GM23338 (cell line): ENCODE data around the gene CD93. TPM values are rescaled to one million over a fixed set of nuclear protein-coding genes. Genes with fewer than 3 reads are reported as not detected.

Source experiments
- ATAC-seq: fragments of 200-7000 bp; cut with Tn5 transposase; 3 replicates; pipeline ENCODE4 v1.9.1; 2020
- DNase-seq: peaks from one replicate; pipeline ENCODE4 v3.0.0-alpha.2; 2015; ENCODE audit warnings: low spot score
- H2AFZ ChIP-seq: fragments of 200-600 bp; sonication (generic); 2 replicates; pipeline ENCODE4 v1.8.0; 2016; ENCODE audit warnings: antibody characterized with exemption, mild to moderate bottlenecking, moderate library complexity
- H3F3A ChIP-seq: fragments of 200-600 bp; sonication (generic); replicated peaks from 2 replicates; pipeline ENCODE4 v1.8.0; 2017; ENCODE audit warnings: antibody characterized with exemption, mixed run types, low read depth
- H3K27ac ChIP-seq: fragments of 200-600 bp; sonication (generic); 2 replicates; pipeline ENCODE4 v1.6.1; 2016; ENCODE audit warnings: low read depth
- H3K27me3 ChIP-seq: fragments of 200-600 bp; sonication (generic); 2 replicates; pipeline ENCODE4 v1.8.0; 2016; ENCODE audit warnings: mild to moderate bottlenecking, mixed run types, moderate library complexity; ENCODE audit not compliant: insufficient read depth
- H3K36me3 ChIP-seq: fragments of 200-600 bp; sonication (generic); 2 replicates; pipeline ENCODE4 v1.8.0; 2016; ENCODE audit warnings: mild to moderate bottlenecking; ENCODE audit not compliant: insufficient read depth
- H3K4me1 ChIP-seq: fragments of 200-600 bp; sonication (generic); 2 replicates; pipeline ENCODE4 v1.8.0; 2016; ENCODE audit warnings: mild to moderate bottlenecking, moderate library complexity; ENCODE audit not compliant: insufficient read depth
- H3K4me2 ChIP-seq: fragments of 200-600 bp; sonication (generic); 2 replicates; pipeline ENCODE4 v1.7.1; 2017; ENCODE audit warnings: mixed run types
- H3K4me3 ChIP-seq: fragments of 200-600 bp; sonication (generic); 2 replicates; pipeline ENCODE4 v1.6.1; 2016; ENCODE audit warnings: mixed run types
- H3K79me2 ChIP-seq: fragments of 200-600 bp; sonication (generic); replicated peaks from 2 replicates; pipeline ENCODE4 v1.8.0; 2017; ENCODE audit warnings: mild to moderate bottlenecking; ENCODE audit not compliant: insufficient read depth
- H3K9me2 ChIP-seq: fragments of 200-600 bp; sonication (generic); 2 replicates; pipeline ENCODE4 v1.8.0; 2017; ENCODE audit not compliant: insufficient read depth
- H4K20me1 ChIP-seq: fragments of 200-600 bp; sonication (generic); replicated peaks from 2 replicates; pipeline ENCODE4 v1.8.0; 2017; ENCODE audit warnings: mild to moderate bottlenecking; ENCODE audit not compliant: insufficient read depth
- H3K27ac Mint-ChIP-seq: 2 replicates; pipeline ENCODE4 v1.8.0; 2020; ENCODE audit warnings: inconsistent platforms, mild to moderate bottlenecking, moderate library complexity, mixed read lengths
- H3K27me3 Mint-ChIP-seq: 3 replicates; pipeline ENCODE4 v1.8.0; 2022; ENCODE audit warnings: low read depth, mild to moderate bottlenecking, moderate library complexity, mixed read lengths, inconsistent platforms; ENCODE audit not compliant: insufficient read depth, poor library complexity
- H3K36me3 Mint-ChIP-seq: 3 replicates; pipeline ENCODE4 v1.8.0; 2021; ENCODE audit warnings: low read depth, mild to moderate bottlenecking, inconsistent platforms, moderate library complexity, mixed read lengths
- H3K4me1 Mint-ChIP-seq: 3 replicates; pipeline ENCODE4 v1.8.0; 2020; ENCODE audit warnings: mild to moderate bottlenecking, inconsistent platforms, mixed read lengths
- H3K4me3 Mint-ChIP-seq: 3 replicates; pipeline ENCODE4 v1.8.0; 2021; ENCODE audit warnings: moderate library complexity, mild to moderate bottlenecking, inconsistent platforms, mixed read lengths
- H3K9me3 Mint-ChIP-seq: 3 replicates; pipeline ENCODE4 v1.8.0; 2020; ENCODE audit warnings: moderate library complexity, mild to moderate bottlenecking, inconsistent platforms, mixed read lengths
- CREB1 ChIP-seq: fragments of 250-450 bp; sonication (Bioruptor Pico); IDR thresholded peaks from 2 replicates; pipeline ENCODE4 v1.5.0; 2020; ENCODE audit warnings: low read depth, mild to moderate bottlenecking, moderate library complexity
- CTCF ChIP-seq, 2 experiments: fragments of 200-600 bp in 1 of 2; sonication (generic) in 1 of 2; conservative IDR thresholded peaks; 2 replicates each; pipeline versions ENCODE4 v1.5.1 to v1.6.1; 2016 to 2017; ENCODE audit warnings: antibody characterized with exemption in 2 of 2, low read depth in 2 of 2, mild to moderate bottlenecking in 2 of 2, moderate library complexity in 1 of 2
- EZH2 ChIP-seq: fragments of 200-600 bp; sonication (generic); IDR thresholded peaks from one replicate; pipeline ENCODE4 v1.8.0; 2017; ENCODE audit warnings: antibody characterized with exemption, mild to moderate bottlenecking, low read depth; ENCODE audit not compliant: unreplicated experiment
- JUNB ChIP-seq: IDR thresholded peaks from one replicate; pipeline ENCODE4 v1.6.1; 2016; ENCODE audit warnings: antibody characterized with exemption; ENCODE audit not compliant: unreplicated experiment
- POLR2AphosphoS5 ChIP-seq: IDR thresholded peaks from 2 replicates; pipeline ENCODE4 v1.6.1; 2016; ENCODE audit warnings: antibody characterized with exemption, low read depth
- ZNF114 ChIP-seq: fragments of 250-450 bp; sonication (Bioruptor Pico); IDR thresholded peaks from 2 replicates; pipeline ENCODE4 v1.5.0; 2020; ENCODE audit warnings: mild to moderate bottlenecking, moderate library complexity
- polyA plus RNA-seq: library from polyadenylated mRNA; unstranded; fragments of >200 nt; fragmentation: Nextera tagmentation; extraction: Ambion mirVana; gene quantifications from 2 replicates; pipeline ENCODE4 v1.2.1, GENCODE V29; 2016
- total RNA-seq: library from RNA; depleted of rRNA; stranded (reverse); fragments of >200 nt; shearing (Covaris generic); gene quantifications from 2 replicates; pipeline ENCODE4 v1.2.3, GENCODE V29; 2014
- TF ChIP-seq, protein P1 (sequence below): fragments of 250-450 bp; sonication (Bioruptor Pico); IDR thresholded peaks from 2 replicates; pipeline ENCODE4 v1.5.0; 2020; ENCODE audit warnings: mild to moderate bottlenecking, moderate library complexity

Gene CD93
- total and polyA plus RNA-seq, 2 experiments from 2014 or later, result 0.03 TPM; not detected in 1

DNA sequence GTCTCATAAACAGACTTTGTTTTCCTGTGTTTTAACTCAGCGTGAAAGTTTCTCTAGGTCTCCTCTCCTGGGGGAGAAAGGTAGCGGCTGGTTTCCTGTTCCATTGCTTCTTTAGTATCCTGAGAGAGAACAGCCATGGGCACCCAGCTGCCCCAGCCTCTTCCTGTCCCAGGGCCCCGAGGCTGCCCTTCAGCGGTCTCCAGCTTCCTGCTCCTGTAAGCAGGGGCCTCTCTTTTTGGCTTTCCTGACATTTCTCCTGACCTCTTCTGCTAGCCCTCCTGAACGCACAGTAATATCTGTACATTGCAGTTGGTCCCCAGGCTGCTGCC lies 53.4 kb downstream of the CD93 start:
- Histone ChIP-seq H3K27ac (no peak overlapping the region), H3K4me3 (no peak overlapping the region), H2AFZ (no peak overlapping the region), H3K36me3 (no peaks in the 10 kb centered on the region), H3K4me1 (no peaks in the 10 kb centered on the region), H3K4me2 (no peak overlapping the region), H3K79me2 (no peaks in the 10 kb centered on the region), H3K9me2 (0 out of 2 replicates have a peak, but pooled peaks cover 6% of the 10 kb centered on the region), H3F3A (no peaks in the 10 kb centered on the region), H4K20me1 (no peaks in the 10 kb centered on the region), H3K27me3 (peaks cover 42% of the 10 kb centered on the region)
- Mint-ChIP-seq H3K27ac (no peak overlapping the region), H3K4me1 (peaks cover 3% of the 10 kb centered on the region; the same call in 2 of the 3 replicates), H3K9me3 (no peaks in the 10 kb centered on the region), H3K27me3 (peaks cover 34% of the 10 kb centered on the region), H3K4me3 (no peak overlapping the region), H3K36me3 (no peaks in the 10 kb centered on the region)
- TF ChIP-seq POLR2AphosphoS5 (no peak), CTCF (conservative IDR thresholded peaks at IDR 0.05; ENCODE audit: low read depth in 2 of 2) (no peak), JUNB (no peak), CREB1 (CRISPR knock-in tag) (no peak), EZH2 (no peak), ZNF114 (CRISPR knock-in tag) (no peak)
- TF ChIP-seq, protein P1, sequence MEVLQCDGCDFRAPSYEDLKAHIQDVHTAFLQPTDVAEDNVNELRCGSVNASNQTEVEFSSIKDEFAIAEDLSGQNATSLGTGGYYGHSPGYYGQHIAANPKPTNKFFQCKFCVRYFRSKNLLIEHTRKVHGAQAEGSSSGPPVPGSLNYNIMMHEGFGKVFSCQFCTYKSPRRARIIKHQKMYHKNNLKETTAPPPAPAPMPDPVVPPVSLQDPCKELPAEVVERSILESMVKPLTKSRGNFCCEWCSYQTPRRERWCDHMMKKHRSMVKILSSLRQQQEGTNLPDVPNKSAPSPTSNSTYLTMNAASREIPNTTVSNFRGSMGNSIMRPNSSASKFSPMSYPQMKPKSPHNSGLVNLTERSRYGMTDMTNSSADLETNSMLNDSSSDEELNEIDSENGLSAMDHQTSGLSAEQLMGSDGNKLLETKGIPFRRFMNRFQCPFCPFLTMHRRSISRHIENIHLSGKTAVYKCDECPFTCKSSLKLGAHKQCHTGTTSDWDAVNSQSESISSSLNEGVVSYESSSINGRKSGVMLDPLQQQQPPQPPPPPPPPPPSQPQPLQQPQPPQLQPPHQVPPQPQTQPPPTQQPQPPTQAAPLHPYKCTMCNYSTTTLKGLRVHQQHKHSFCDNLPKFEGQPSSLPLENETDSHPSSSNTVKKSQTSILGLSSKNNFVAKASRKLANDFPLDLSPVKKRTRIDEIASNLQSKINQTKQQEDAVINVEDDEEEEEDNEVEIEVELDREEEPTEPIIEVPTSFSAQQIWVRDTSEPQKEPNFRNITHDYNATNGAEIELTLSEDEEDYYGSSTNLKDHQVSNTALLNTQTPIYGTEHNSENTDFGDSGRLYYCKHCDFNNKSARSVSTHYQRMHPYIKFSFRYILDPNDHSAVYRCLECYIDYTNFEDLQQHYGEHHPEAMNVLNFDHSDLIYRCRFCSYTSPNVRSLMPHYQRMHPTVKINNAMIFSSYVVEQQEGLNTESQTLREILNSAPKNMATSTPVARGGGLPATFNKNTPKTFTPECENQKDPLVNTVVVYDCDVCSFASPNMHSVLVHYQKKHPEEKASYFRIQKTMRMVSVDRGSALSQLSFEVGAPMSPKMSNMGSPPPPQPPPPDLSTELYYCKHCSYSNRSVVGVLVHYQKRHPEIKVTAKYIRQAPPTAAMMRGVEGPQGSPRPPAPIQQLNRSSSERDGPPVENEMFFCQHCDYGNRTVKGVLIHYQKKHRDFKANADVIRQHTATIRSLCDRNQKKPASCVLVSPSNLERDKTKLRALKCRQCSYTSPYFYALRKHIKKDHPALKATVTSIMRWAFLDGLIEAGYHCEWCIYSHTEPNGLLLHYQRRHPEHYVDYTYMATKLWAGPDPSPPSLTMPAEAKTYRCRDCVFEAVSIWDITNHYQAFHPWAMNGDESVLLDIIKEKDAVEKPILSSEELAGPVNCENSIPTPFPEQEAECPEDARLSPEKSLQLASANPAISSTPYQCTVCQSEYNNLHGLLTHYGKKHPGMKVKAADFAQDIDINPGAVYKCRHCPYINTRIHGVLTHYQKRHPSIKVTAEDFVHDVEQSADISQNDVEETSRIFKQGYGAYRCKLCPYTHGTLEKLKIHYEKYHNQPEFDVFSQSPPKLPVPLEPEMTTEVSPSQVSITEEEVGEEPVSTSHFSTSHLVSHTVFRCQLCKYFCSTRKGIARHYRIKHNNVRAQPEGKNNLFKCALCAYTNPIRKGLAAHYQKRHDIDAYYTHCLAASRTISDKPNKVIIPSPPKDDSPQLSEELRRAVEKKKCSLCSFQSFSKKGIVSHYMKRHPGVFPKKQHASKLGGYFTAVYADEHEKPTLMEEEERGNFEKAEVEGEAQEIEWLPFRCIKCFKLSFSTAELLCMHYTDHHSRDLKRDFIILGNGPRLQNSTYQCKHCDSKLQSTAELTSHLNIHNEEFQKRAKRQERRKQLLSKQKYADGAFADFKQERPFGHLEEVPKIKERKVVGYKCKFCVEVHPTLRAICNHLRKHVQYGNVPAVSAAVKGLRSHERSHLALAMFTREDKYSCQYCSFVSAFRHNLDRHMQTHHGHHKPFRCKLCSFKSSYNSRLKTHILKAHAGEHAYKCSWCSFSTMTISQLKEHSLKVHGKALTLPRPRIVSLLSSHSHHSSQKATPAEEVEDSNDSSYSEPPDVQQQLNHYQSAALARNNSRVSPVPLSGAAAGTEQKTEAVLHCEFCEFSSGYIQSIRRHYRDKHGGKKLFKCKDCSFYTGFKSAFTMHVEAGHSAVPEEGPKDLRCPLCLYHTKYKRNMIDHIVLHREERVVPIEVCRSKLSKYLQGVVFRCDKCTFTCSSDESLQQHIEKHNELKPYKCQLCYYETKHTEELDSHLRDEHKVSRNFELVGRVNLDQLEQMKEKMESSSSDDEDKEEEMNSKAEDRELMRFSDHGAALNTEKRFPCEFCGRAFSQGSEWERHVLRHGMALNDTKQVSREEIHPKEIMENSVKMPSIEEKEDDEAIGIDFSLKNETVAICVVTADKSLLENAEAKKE (CRISPR knock-in tag), result no peak
- no peak for ATAC-seq
- no peak for DNase-seq
